Stimulated activated CD8-positive, alpha-beta memory T cell treated with anti-CD3 and anti-CD28 coated beads, Interleukin-12 subunit alpha, Interleukin-12 subunit beta, amount 100 ng/mL, for 24 hours (primary cell): ENCODE measurements around the gene SOX21.

Experiments used
- DNase-seq: peaks from one replicate; pipeline ENCODE4 v3.0.0-alpha.2; 2020; ENCODE audit errors: extremely low read depth

Gene SOX21

DNA sequence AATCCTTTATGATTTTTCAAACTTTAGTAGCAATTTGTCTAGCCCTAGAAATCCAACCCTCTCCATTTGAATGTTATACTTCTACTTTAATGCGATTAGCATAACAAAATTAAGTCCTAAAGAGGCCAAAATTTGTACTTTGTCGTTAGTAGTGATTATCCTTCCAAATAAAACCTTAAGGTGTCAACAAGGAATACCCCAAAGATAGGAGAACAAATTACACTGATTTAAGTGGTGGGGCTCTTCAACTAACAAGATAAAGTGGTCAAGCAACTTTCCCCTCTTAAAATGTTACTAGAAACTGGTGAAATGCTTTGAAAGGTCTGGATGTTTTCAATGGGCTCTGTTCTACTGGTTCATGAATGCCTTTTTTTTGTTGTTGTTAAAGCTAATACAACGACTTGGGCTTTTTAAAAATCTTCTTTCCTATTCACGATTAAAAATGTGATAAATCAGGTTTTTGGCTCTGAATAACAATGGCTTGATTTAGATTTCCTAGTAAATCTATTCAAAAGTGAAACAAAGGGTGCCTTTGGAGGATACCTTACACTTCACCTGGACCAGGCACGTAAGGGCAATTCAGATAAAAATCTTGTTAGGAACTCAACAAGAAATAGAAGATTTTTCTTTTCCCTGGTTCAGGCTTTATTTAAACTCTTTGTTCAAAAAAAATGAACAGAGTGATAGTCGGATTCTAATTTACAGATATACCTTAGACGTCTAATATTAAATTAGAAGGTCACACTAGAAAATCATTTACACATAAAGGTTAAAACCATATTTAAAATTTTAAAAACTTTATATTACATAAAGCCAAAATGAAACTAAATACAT lies 3.1 kb downstream of the SOX21 start:
- DNase-seq: no peak

DNA sequence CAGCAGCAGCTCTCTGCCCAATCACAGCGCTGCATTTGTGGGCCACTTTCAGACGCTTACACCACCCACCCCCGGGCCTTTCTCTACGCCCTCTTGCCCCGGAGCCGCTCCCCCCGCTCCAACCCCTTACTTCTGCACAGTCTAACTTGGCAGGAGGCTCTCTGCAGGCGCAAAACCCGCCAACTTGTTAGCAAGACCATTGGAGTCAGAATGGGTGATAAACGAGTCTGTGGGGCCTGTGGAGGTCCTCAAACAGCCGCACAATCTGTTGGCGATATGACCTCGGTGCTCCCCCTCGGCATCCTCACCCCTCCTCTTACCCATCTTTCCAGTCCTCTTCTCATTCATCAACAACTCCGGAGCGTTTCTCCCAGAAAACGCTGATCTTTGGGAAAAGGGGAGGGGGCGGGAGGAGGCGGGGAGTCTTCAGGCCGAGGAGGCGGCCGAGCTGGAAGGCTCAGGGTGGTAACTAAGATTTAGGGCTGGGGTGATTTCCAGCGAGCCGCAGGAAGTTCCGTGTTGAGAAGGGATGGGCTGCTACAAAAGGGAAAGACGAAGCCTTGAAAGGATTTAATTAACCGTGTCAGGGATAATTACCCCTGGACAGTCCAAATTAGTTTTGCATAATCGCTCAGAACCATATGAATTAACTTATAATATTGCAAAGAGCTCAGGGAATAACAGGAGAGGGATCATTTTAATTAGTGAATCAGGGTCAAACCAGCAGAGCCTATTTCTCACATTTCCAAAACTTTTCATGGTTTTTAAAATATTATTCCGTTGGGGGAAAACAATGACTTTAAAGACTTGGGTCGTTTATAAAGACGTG lies 4.1 kb downstream of the SOX21 start:
- no peak for DNase-seq

DNA sequence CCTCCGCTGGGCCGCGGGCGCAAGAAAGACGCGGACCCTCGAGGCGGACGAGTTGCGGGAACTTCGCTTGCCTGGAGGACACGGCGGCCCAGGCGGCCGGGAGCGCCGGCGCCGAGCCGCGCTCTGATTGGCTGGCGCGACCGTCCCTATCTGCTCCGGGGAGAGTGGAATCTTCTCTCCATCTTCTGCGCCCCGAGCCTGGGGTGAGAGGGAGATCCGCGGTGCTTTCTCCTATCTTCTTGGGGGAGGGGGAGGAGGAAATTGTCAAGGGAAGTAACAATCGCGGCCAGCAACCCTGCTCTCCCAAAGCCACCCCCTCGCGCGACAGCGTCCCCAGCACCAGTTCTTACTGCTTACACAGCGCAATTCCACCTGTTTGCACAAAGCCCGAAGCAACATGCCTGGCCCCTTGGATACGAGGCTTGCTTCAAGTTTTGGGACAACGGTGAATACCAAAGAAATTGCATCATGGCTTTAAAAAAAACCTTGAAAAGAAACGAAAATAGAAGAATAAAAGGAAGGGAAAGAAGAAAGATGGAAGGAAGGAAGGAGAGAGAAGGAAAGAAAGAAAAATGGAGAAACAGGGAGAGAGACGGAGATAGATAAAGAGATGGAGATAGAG lies 4.8 kb downstream of the SOX21 start:
- no peak for DNase-seq

DNA sequence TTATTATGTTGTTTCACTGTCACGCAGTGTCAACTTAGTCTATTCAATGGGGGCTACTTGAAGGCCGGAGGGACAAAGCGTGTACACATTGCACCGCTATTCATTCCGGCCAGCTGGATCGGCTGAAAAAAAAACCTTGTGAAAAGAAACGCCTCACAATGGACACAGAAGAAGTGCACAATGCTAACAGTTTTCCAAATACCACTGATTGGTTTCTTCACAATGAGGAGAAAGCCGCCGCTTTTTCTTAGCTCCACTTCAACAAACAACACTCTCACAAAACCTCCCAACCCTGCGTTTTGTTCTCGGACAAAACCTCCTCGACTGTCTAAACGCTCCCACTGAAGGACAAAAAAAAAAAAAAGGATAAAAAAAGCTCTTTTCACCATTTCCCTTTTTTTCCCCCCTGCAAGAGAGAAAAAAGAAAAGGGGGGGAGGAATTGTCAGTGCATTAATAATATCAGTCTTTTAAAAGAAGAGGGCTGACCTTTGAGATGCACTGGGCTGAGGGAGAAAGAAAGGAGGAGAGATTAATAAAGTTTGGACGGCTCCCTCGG lies 5.4 kb downstream of the SOX21 start:
- DNase-seq: no peak

DNA sequence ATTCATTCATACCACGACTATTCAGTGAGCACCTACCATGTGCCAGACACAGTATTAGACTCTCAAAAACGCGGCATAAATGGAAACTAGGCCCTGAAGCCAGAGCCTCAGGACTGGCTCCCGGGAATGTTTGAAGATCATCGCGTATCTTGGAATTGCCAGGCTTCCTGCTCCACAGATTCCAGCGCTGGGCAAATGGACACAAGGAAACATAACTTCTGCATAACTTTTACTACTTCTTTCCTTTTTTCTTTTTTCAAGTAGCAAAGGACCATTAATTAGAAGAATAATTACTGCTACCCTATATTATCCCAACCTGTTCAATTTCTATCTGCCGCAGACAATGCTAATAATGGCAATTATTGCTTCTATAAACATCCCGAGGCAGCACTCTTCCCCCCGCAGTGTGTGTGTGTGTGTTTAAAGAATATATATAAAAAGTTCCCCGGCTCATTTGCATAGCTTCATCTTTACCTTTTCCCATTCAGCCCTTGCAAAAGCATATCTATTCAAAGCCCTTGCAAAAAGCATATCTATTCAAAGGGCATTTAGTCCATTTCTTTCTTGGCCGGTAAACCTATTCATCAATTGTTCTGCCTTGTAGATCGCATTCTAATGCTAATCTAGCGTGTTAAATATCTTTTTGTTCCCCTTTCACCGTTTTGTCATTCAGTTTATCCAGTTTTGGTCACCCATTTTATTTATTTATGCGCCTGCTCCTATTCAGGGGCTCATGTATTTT lies 6.1 kb downstream of the SOX21 start:
- no peak for DNase-seq

- DNase-seq: no peak
These were observed 7.0 kb downstream of the SOX21 start for GRCh38 chr13:94705081-94706030.

DNA sequence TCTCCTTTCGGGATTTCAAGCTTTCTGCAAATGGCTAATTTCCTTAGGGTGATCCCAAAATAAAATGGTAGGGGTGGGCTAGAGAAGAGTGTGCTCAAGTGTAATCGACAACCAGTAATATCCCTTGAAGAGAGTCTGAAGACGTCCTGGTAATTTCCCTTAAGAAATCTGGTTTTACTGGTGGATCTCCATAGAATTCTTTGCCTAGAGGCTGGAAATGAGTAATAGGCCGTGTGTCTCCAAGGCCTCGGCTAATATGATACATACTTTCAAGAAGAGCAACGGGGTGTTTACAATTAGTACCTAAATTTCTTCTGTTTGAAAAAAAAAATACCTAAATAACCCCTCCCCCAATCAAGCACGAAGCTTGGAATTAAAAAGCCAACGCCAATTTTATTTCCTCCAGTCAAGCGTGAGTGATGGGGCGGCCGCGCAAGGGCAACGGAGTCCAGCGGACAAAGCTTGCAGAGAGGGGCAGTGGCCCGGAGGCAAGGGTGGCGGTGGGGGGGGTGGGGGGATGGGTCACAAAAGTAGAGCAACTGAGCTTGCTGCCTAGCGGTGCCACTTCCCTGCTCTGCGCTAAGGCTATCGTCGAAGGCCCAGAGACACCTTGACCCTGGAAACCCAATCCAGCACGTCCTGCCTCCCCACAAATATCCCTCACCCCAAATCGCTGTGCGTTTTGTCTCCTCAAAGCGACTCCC lies 7.8 kb downstream of the SOX21 start:
- DNase-seq: no peak

DNA sequence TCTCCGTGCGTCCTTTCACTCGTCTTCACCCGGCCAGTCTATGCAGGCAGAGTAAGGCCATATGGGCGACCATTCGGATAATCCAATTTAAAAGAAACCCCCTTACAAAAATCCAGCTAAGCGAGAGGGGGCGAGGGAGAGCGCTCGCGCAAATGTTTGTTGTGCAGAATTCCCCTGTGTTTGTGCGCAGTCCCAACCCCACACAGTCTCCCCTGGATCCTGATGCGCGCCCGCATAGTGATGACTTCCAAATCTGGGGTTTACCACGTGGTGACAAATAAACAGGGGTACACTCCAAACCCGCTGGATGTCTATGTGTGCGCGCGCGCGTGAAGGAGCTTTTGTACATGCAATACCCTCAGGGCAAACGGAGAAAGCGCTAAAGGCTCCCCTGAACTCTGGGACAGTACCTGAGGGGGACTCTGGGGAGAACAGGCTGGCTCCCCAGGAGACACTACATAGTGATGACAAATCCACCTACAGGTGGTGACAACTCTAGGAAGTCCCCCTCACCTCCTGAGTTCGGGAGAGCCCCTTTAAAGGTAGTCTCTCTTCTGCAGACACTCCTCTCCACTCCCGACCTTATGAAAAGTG lies 8.5 kb downstream of the SOX21 start:
- no peak for DNase-seq

- no peak for DNase-seq
These were observed 9.1 kb downstream of the SOX21 start for GRCh38 chr13:94703271-94703670.

- DNase-seq: no peak
These were observed 9.9 kb downstream of the SOX21 start for GRCh38 chr13:94702181-94703041.

DNA sequence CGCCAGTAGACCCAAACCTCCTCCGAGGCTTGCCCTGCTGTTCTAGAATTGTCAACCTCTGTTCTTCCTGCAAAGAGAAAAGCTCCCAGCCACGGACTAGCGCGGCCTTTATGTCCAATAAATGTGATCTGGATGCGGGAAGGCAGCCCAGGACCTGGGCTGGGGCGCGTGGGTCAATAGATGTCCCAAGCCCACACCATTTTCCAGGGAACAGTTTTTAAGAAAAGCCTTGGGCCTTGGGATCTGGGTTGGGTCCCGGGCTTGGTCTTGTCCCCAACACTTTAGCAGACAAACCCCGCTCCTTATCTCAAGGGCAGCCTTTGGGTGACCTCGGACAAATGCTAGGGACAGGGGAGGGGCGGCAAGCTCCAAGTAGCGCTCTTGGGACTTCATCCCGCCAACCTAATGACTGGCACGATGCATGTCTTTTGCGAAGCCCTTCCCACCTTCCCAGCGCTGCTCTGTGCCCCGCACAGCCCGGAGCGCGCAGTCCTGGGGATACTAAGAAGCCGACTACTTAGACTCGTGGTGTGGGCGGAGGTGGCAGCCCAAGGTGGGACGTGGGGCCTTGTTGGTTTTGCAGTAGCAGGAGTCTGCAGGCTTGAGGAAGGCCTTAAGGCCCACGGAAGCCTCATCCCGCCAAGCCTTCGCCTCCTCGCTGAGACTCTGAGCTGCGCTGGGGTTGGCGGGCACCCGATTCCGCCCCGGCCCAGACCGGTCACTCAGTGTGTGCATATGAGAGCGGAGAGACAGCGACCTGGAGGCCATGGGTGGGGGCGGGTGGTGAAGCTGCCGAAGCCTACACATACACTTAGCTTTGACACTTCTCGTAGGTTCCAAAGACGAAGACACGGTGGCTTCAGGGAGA lies 10.8 kb downstream of the SOX21 start:
- DNase-seq: no peak

DNA sequence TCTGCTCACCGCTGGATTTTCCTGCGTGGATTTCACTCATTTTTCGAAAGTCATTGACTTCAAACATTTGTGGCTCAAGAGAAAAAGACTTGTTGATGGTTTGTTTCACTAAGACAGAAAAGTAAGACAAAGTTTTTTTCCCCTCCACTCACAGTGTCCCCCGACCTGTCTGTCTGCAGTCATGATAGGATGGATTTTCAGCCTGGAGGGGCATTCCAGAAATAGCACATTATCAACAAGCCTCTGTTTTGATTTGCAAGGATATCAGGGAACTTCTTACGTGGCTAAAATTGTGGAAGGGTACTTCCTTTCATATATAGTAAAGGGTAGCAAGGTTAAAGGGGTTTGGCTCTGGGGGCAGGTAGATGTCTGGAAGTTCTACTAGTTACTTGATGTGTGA lies 11.8 kb downstream of the SOX21 start:
- DNase-seq: no peak

DNA sequence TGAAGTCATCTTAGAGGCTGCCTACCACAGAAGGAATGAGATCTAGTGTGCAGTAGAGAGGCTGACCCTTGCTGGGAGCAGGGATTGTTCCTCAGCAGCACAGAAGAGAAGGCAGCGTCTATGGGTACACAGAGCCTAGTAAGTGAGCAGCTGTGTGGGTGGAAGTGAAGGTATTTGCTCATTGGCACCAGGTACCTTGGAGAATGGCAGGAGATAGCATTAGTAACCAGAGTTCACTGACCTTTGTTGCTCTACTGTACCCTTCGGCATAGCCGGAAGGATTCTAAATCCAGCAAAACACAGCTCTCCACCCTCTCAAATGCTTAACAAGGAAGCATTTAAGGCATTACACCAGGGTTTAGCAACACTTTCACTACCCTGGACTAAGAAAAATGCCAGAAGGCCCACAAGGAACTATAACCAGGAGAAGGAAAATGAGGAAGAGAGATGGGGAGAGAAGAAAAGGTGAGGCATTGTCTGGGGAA lies 12.3 kb downstream of the SOX21 start:
- no peak for DNase-seq

DNA sequence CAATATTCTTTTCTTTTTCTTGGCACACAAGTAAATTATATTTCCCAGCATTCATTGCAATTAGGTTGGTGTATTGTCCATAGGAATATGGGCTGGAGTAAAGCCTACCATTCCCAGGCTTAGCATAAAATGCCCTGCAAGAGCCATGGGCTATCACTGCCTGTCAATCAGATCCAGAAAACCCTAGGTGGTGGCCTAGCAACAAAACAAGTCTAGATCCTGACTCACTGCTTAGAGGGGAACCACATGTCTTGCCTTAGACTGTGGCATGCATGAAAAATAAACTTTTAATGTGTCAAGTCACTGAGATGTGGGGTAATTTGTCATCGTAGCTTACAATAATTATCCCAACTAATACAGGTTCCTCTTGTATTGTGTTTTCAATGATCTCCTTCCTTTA lies 16.2 kb downstream of the SOX21 start:
- DNase-seq: no peak

GRCh38 chr13:94692030-94692429 lies 20.3 kb downstream of the SOX21 start:
- no peak for DNase-seq

DNA sequence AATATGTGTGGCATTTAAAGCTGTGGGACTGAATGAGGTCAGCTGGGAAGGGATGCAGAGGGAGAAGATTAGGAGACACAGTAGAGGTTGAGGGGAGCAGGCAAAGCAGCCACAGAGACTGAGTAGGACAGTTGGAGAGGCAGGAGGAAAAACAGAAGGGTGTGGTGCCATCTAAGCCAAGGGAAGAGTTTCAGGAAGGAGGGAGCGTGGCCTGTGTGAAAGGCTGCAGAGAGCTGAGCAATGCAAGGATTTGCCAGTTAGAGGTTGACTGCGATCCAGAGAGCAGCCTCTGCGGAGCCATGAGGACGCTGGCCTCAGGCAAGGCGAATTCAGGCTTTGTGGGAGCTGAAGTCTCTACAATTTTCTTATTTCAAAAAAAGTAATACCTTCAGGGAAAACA lies 28.9 kb downstream of the SOX21 start:
- DNase-seq: no peak

- DNase-seq: no peak
These were observed 30.1 kb downstream of the SOX21 start for GRCh38 chr13:94682229-94682628.
